NCI-H2196 treated with DMSO at 0.1 percent for 48 hours (cell line): Measurements from ENCODE around the gene VRK2.
"Not testable (repeated sequence)": the region's sequence is repeated elsewhere in the genome, so short reads cannot be mapped to it uniquely, and the experiment has no call there.

ENCODE experiments used
- DNase-seq: peaks from one replicate; lab custom pipeline; 2025; ENCODE audit not compliant: unreplicated experiment; lab: John Stamatoyannopoulos, UW

Gene VRK2

GRCh38 chr2:58052978-58053377 lies 6.4 kb downstream of the VRK2 start:
- no peak for DNase-seq

GRCh38 chr2:58054264-58054663 lies 7.7 kb downstream of the VRK2 start:
- no peak for DNase-seq

GRCh38 chr2:58055033-58055786 lies 8.6 kb downstream of the VRK2 start:
- DNase-seq: no peak

DNA sequence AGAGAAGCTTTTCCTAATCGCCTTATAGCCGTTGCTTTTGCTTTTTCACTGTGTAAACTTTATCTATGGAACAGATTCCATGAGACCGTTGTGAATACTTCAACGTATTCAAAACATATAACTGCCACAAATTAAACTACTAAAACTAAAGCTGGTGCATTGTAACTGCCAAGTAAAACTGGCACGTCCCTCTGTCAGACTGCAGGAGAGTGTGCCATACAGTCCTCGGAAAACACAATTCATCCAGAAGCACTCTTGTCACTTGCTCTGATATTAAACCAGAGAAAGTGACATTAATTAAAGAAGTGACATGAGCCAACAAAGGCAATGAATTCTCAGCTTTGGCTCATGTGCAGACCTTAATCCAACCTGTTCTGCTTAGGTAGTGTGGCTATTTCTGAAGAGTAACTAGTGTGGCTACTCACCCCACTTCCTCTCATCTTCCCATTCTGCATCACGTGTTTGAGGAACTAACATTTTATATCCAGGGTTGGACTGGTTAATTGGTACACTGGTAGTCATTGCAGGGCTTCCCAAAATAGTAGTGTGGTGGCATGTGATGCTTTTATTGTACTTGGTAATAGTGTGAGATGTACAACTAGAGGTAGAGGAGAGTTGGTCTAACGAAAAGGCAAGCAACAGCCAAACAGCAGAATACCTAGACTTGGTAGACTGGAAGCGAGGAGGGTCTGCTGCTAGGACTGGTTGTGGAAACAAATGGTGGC lies 9.7 kb downstream of the VRK2 start:
- DNase-seq: no peak

DNA sequence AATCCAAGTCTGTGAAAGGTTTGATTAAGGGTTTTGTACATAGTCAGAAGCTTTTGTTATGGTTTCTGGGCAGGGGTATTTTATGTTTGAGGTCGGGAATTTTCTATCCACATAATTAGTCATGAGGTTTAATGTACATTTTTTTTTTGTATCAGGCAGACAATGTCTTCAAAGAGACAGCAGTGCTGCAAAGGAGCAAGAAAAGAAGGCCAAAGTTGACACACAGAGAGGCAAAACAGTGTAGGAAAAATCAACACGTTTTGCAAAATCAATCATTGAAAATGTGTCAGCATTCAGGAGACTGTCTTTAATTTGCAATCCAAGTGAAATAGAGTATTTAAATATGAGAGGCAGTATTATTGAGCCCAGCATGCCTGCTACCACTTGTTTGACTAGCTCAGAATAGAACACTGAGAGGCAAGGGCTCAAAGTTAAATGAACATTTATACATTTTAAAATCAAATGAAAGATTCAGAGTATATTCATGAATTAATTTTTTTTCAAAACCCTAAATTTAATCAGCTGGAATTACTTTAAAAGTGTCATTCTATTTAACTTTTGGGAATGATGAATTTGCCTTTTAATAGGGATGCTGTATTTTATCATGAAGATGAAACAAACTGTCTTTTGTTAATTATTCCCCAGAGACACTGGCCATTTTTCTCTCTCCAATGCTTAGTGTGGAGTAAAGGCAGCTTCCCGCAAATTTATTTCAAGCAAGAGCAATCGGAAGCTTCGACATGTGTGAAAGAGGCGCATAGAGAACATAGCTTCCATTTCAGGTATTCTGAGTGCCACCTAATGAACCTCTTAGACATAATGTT lies 11.3 kb downstream of the VRK2 start:
- DNase-seq: no peak

- DNase-seq: no peak
Observed at GRCh38 chr2:58063641-58064040, 17.0 kb downstream of the VRK2 start.

GRCh38 chr2:58064086-58064485 lies 17.5 kb downstream of the VRK2 start:
- no peak for DNase-seq

DNA sequence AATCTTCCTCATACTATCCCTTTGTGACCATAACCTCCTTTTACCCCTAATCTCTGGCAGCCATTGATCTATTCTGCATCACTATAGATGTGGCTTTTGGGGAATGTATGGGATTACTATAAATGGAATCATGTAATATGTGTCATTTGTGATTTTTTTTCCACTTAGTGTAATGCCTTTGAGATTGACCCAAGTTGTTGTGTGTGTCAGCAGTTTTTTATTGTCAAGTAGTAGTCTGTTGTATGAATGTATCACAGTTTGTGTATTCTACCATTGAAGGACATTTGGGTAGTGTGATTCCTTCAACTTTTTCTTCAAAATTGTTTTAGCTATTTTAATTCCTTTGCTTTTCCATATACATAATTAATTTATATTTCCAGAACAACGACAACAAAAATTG lies 18.6 kb downstream of the VRK2 start:
- no peak for DNase-seq

- no peak for DNase-seq
Observed at GRCh38 chr2:58067001-58067400, 20.4 kb downstream of the VRK2 start.

- DNase-seq: no peak
Observed at GRCh38 chr2:58070765-58071164, 24.2 kb downstream of the VRK2 start.

GRCh38 chr2:58072102-58072501 lies 25.5 kb downstream of the VRK2 start:
- DNase-seq: no peak

GRCh38 chr2:58073008-58073407 lies 26.4 kb downstream of the VRK2 start:
- no peak for DNase-seq

GRCh38 chr2:58073751-58074150 lies 27.1 kb downstream of the VRK2 start:
- DNase-seq: no peak

DNA sequence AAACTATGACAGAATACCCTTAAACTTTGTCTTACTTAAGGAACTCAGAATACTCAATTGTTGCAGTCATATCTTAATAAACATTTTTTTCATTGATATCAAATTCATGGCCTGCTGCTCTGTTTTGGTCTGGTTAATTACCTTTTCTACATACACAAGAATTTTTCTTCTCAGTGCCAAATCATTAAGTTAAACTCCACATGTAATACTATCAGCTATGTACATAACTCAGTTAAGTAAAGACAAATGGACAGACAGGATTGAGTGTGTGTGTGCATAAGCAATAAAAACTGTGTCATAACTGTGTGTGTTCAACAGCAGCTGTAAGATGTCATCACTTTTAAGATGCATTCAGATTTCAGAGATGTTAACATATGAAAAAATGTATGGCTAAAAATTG lies 34.4 kb downstream of the VRK2 start:
- DNase-seq: no peak

DNA sequence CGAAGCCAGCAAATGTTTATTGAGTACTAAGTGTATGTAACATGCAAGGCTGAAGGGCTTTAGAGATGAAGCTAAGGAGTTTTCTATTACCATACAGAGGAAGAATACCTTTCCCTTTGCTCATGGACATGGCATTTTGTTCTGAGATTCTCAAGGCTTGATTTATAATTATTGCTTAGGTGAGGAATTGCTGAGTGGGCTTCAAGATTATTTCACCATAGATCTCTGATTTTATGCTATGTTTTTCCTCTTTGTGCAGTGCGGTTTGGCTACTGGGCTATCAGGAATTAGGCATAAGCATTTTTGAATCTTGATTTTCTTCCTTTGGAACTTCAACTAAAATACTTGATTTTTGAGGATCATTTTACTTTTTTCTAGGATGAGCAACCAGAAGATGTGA lies 42.5 kb downstream of the VRK2 start:
- DNase-seq: no peak

DNA sequence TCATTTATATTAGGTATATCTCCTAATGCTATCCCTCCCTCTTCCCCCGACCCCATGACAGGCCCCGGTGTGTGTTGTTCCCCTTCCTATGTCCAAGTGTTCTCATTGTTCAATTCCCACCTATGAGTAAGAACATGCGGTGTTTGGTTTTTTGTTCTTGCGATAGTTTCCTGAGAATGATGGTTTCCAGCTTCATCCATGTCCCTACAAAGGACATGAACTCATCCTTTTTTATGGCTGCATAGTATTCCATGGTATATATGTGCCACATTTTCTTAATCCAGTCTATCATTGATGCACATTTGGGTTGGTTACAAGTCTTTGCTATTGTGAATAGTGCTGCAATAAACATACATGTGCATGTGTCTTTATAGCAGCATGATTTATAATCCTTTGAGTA lies 46.2 kb downstream of the VRK2 start:
- DNase-seq: not testable (repeated sequence)

DNA sequence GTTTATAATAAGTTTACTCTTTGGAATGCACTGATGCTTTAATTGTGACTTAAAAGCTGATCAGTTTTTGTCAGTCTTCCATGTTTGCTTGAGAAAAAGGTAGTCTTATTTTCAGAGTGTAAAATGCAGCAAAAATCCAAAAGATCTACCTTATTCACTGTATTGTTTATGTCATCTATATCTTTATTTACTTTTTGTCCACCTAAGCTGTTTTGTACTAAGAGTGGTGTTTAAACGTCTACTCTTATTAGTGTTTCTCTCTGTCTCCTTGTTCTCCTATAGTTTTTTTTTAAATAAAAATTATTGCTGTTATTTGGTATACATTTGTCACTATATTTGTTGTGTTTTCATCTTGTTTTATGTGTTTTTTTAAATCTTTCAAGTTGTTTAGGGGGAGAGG lies 50.4 kb downstream of the VRK2 start:
- no peak for DNase-seq

GRCh38 chr2:58098254-58099095 lies 51.9 kb downstream of the VRK2 start:
- no peak for DNase-seq

DNA sequence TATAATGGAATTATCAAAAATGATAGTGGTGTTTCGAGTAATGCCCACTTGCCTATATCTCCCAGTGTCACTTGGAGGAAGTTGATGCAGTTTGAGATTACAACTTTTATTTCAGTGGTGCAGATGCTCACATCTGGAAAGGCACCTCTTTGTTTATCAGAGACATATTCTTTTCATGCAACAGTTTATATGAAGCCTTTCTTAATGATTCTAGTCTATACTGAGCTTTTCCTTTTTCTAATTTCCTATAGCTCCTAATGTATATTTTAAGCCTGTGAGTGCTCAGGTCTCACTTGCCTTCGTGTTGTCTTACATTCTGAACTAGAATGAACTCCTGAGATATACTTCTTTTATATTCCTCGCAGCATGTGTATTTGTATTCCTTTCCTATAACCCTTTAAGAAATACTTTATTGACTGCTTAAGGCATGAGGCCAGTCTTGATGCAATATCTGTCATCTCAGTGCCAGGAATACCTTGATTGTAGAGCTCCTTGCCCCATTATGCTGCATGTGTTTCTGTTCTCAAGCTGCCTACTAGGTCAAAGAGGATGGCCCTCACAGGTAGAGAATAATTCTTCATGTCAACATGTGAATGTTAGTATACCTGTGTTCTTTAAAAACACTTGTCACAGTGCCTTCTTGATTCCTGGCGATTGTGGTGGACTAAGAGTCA lies 52.6 kb downstream of the VRK2 start:
- DNase-seq: no peak

GRCh38 chr2:58101500-58101899 lies 54.9 kb downstream of the VRK2 start:
- no peak for DNase-seq
